H1 (cell line): ENCODE measurements around the gene ZFHX2. TPM values are rescaled to one million over a fixed set of nuclear protein-coding genes. Genes with fewer than 3 reads are reported as not detected.
A peak's percentile ranks its signal among the peaks of the same experiment; 100 is the strongest.

Experiments
- CTCF ChIA-PET: fragments of 300-600 bp; sonication (Branson Sonifier 250); formaldehyde crosslinking; loops from one replicate; lab custom pipeline; 2021; ENCODE audit not compliant: partially characterized antibody; lab: Charles Lee
- POLR2A ChIA-PET: fragments of 300-600 bp; sonication (Branson Sonifier 250); formaldehyde crosslinking; loops from one replicate; lab custom pipeline; 2021; ENCODE audit warnings: inconsistent platforms; ENCODE audit not compliant: partially characterized antibody; lab: Charles Lee
- DNase-seq, 2 experiments: peaks; one replicate each; pipeline versions ENCODE4 v3.0.0 to v3.0.0-alpha.2; 2010 to 2022; ENCODE audit warnings: low spot score in 2 of 2, low read depth in 1 of 2, mixed read lengths in 1 of 2
- FAIRE-seq: peaks from 2 replicates; lab custom pipeline; 2011; peaks lifted over from hg19 to GRCh38; lab: Jason Lieb, UNC
- H2AFZ ChIP-seq: 2 replicates; pipeline ENCODE4 v1.8.1; 2012; ENCODE audit warnings: low read length, inconsistent platforms
- H2AK5ac ChIP-seq: 2 replicates; pipeline ENCODE4 v1.6.1; 2013; ENCODE audit warnings: low read depth, low read length
- H2BK120ac ChIP-seq: replicated peaks from 2 replicates; pipeline ENCODE3; 2013; ENCODE audit warnings: low read depth, low read length, inconsistent platforms
- H2BK12ac ChIP-seq: 2 replicates; pipeline ENCODE4 v1.6.1; 2013; ENCODE audit warnings: low read depth, low read length
- H2BK15ac ChIP-seq: 2 replicates; pipeline ENCODE4 v1.6.1; 2013; ENCODE audit warnings: low read length
- H2BK20ac ChIP-seq: 2 replicates; pipeline ENCODE4 v1.6.1; 2013; ENCODE audit warnings: low read length
- H2BK5ac ChIP-seq: 2 replicates; pipeline ENCODE4 v1.6.1; 2013; ENCODE audit warnings: low read depth, low read length
- H3K14ac ChIP-seq: 2 replicates; pipeline ENCODE4 v1.6.1; 2013; ENCODE audit warnings: inconsistent platforms; ENCODE audit not compliant: insufficient read length
- H3K18ac ChIP-seq: 2 replicates; pipeline ENCODE4 v1.6.1; 2013; ENCODE audit warnings: low read length; ENCODE audit errors: extremely low read depth
- H3K23ac ChIP-seq: 2 replicates; pipeline ENCODE4 v1.6.1; 2013; ENCODE audit warnings: inconsistent platforms; ENCODE audit not compliant: insufficient read length
- H3K23me2 ChIP-seq: 2 replicates; pipeline ENCODE4 v1.6.1; 2013; ENCODE audit warnings: low read depth, low read length
- H3K27ac ChIP-seq: 2 replicates; pipeline ENCODE4 v1.6.1; 2011; ENCODE audit warnings: low read depth, low read length, inconsistent platforms
- H3K27me3 ChIP-seq, 4 experiments: replicated peaks in 1 of 4; 1 replicate in 1 of 4; 2 replicates in 3 of 4; pipeline versions ENCODE4 v1.6.1 to v1.8.1; 2011 to 2013; ENCODE audit warnings: low read length in 3 of 4, mild to moderate bottlenecking in 3 of 4, inconsistent platforms in 2 of 4, mixed read lengths in 2 of 4, moderate library complexity in 1 of 4; ENCODE audit not compliant: control insufficient read depth in 3 of 4, insufficient read depth in 3 of 4; ENCODE audit errors: extremely low read depth in 1 of 4
- H3K36me3 ChIP-seq, 4 experiments: 2 replicates each; pipeline versions ENCODE4 v1.6.1 to v1.8.1; 2011 to 2013; ENCODE audit warnings: mild to moderate bottlenecking in 4 of 4, low read length in 3 of 4, moderate library complexity in 2 of 4, control low read depth in 1 of 4, inconsistent platforms in 1 of 4; ENCODE audit not compliant: insufficient read depth in 4 of 4, control insufficient read depth in 2 of 4
- H3K4ac ChIP-seq: replicated peaks from 2 replicates; pipeline ENCODE3; 2013; ENCODE audit warnings: low read length, low read depth, mixed read lengths, inconsistent platforms; ENCODE audit not compliant: insufficient read length
- H3K4me1 ChIP-seq, 4 experiments: replicated peaks in 1 of 4; 1 replicate in 1 of 4; 2 replicates in 3 of 4; pipeline versions ENCODE4 v1.6.1 to v1.8.1; 2011 to 2013; ENCODE audit warnings: low read length in 3 of 4, inconsistent platforms in 2 of 4, mixed read lengths in 1 of 4; ENCODE audit not compliant: insufficient read depth in 4 of 4, control insufficient read depth in 3 of 4
- H3K4me2 ChIP-seq, 2 experiments: 2 replicates each; pipeline versions ENCODE4 v1.6.1 to v1.8.1; 2011 to 2013; ENCODE audit warnings: low read depth in 2 of 2, low read length in 2 of 2, control low read depth in 1 of 2, inconsistent platforms in 1 of 2, mild to moderate bottlenecking in 1 of 2; ENCODE audit not compliant: insufficient read depth in 1 of 2
- H3K4me3 ChIP-seq, 4 experiments: fragments of 200-600, 300-600 bp in 1 of 4; sonication (generic), shearing (Covaris generic), sonication (Bioruptor Twin) in 1 of 4; 2 replicates each; pipeline versions ENCODE4 v1.5.1 to v1.8.1; 2011 to 2016; ENCODE audit warnings: low read length in 4 of 4, low read depth in 3 of 4, control low read depth in 2 of 4, inconsistent platforms in 2 of 4, mild to moderate bottlenecking in 2 of 4, mixed read lengths in 1 of 4, moderate library complexity in 1 of 4; ENCODE audit not compliant: insufficient read depth in 2 of 4; ENCODE audit errors: extremely low read depth in 1 of 4
- H3K56ac ChIP-seq: replicated peaks from 2 replicates; pipeline ENCODE3; 2013; ENCODE audit warnings: low read depth, mild to moderate bottlenecking, mixed read lengths, low read length, inconsistent platforms; ENCODE audit not compliant: insufficient read length
- H3K79me1 ChIP-seq: 2 replicates; pipeline ENCODE4 v1.6.1; 2013; ENCODE audit warnings: low read depth, low read length, control low read depth
- H3K79me2 ChIP-seq, 2 experiments: 2 replicates each; pipeline versions ENCODE4 v1.6.1 to v1.8.1; 2012 to 2013; ENCODE audit warnings: low read length in 2 of 2, mild to moderate bottlenecking in 2 of 2, inconsistent platforms in 1 of 2; ENCODE audit not compliant: insufficient read depth in 2 of 2, control insufficient read depth in 1 of 2
- H3K9ac ChIP-seq, 4 experiments: replicated peaks in 1 of 4; 1 replicate in 1 of 4; 2 replicates in 3 of 4; pipeline versions ENCODE4 v1.6.1 to v1.8.1; 2011 to 2013; ENCODE audit warnings: low read depth in 3 of 4, low read length in 3 of 4, control low read depth in 2 of 4, mild to moderate bottlenecking in 2 of 4, moderate library complexity in 2 of 4, inconsistent platforms in 1 of 4; ENCODE audit errors: extremely low read depth in 1 of 4
- H3K9me3 ChIP-seq, 2 experiments: 2 replicates each; pipeline versions ENCODE4 v1.6.1 to v1.8.1; 2012 to 2013; ENCODE audit warnings: mild to moderate bottlenecking in 2 of 2, moderate library complexity in 2 of 2, control low read depth in 1 of 2, inconsistent platforms in 1 of 2, low read depth in 1 of 2, low read length in 1 of 2, mixed read lengths in 1 of 2; ENCODE audit not compliant: insufficient read depth in 2 of 2
- H4K20me1 ChIP-seq, 2 experiments: replicated peaks in 1 of 2; 2 replicates each; pipeline versions ENCODE3 to v1.8.1; 2011 to 2013; ENCODE audit warnings: inconsistent platforms in 2 of 2, low read length in 2 of 2, mild to moderate bottlenecking in 1 of 2; ENCODE audit not compliant: insufficient read depth in 2 of 2, control insufficient read depth in 1 of 2
- H4K5ac ChIP-seq: 2 replicates; pipeline ENCODE4 v1.6.1; 2013; ENCODE audit warnings: low read length, low read depth, mixed read lengths, inconsistent platforms; ENCODE audit not compliant: insufficient read length
- H4K8ac ChIP-seq: 2 replicates; pipeline ENCODE4 v1.8.0; 2013; ENCODE audit warnings: mild to moderate bottlenecking, moderate library complexity, low read length, inconsistent platforms; ENCODE audit not compliant: insufficient read depth; ENCODE audit errors: extremely low read depth
- H4K91ac ChIP-seq: replicated peaks from 2 replicates; pipeline ENCODE3; 2013; ENCODE audit warnings: low read length, mixed read lengths, inconsistent platforms; ENCODE audit not compliant: insufficient read length
- POLR2AphosphoS5 ChIP-seq: IDR thresholded peaks from 2 replicates; pipeline ENCODE4 v1.6.1; 2011; ENCODE audit warnings: low read depth, low read length
- ZNF274 ChIP-seq: IDR thresholded peaks from 2 replicates; pipeline ENCODE4 v1.7.0; 2012; ENCODE audit warnings: low read length, borderline replicate concordance; ENCODE audit errors: extremely low read depth
- WGBS, 2 experiments: shearing (Covaris generic) in 1 of 2; methylation state at CpG; one replicate each; pipeline versions ENCODE4 v1.1.6 to v1.1.7; 2013 to 2015; ENCODE audit warnings: low lambda C conversion rate in 2 of 2, mixed read lengths in 2 of 2, inconsistent platforms in 1 of 2, low coverage in 1 of 2, missing lambda C conversion rate in 1 of 2; ENCODE audit not compliant: insufficient replicate concordance in 2 of 2, insufficient coverage in 1 of 2, insufficient read length in 1 of 2; ENCODE audit errors: extremely low coverage in 1 of 2, missing lambda C conversion rate in 1 of 2; 5-methylcytosine and 5-hydroxymethylcytosine counted together
- polyA plus RNA-seq, 7 experiments: library from polyadenylated mRNA; depleted of rRNA in 3 of 7; stranded (reverse) in 5 of 7; unstranded in 2 of 7; fragments of >200 nt in 5 of 7; fragments of 200-250 nt in 2 of 7; gene quantifications; 1 replicate in 5 of 7; 2 replicates in 1 of 7; 4 replicates in 1 of 7; pipeline versions ENCODE4 v1.2.1 to v1.2.3, GENCODE V29; 2011 to 2013; ENCODE audit warnings: missing spikeins in 2 of 7, mixed read lengths in 2 of 7
- total RNA-seq: library from RNA; stranded (reverse); fragmentation: NEBNext Ultra II Directional; extraction: Animal tissue kit (Norgen Biotek cat#: 25700); gene quantifications from 2 replicates; pipeline ENCODE4 v1.2.1, GENCODE V29; 2021

ZFHX2 gene
- total and polyA plus RNA-seq, 2 of the 8 experiments (the other 6 are each of a cell fraction or from before 2014, with no cell fraction given) = 2.7 to 27.0 TPM

GRCh38 chr14:23557946-23558345, 6.4 kb upstream of the ZFHX2 start:
- H3K9ac ChIP-seq = no peak overlapping the region
- no peak overlapping the region for H3K56ac ChIP-seq
- no peak overlapping the region for H3K4me3 ChIP-seq
- H4K91ac ChIP-seq = no peak overlapping the region
- no peaks in the 10 kb centered on the region for H3K9me3 ChIP-seq
- DNase-seq = no peak
- H2BK15ac ChIP-seq = no peak overlapping the region
- H3K36me3 ChIP-seq = peaks cover 5 to 29% (median 11%) of the 10 kb centered on the region in 4 experiments; a peak in 7 of 8 replicates
- peaks cover 0 to 14% (median 8%) of the 10 kb centered on the region in 4 experiments; a peak in 6 of 7 replicates for H3K4me1 ChIP-seq
- no peak overlapping the region for H2AK5ac ChIP-seq
- no peak overlapping the region for H2BK20ac ChIP-seq
- CTCF ChIA-PET = interaction anchor here (0.7 to 70.5 kb wide), 9 partner anchors 30 to 261 kb away, joined by 3 to 2092 read pairs (median 14); partner anchors contain the start of genes NGDN and PABPN1
- peaks cover 7% of the 10 kb centered on the region for H3K23me2 ChIP-seq
- H2BK12ac ChIP-seq = no peak overlapping the region
- H3K4me2 ChIP-seq = peak overlapping the region in 1 of 2 experiments; percentile 93; a peak in 1 of 4 replicates
- no peak overlapping the region for H4K8ac ChIP-seq
- H3K79me2 ChIP-seq = peaks cover 0 to 19% of the 10 kb centered on the region in 2 experiments; a peak in 2 of 4 replicates
- FAIRE-seq = no peak
- H3K4ac ChIP-seq = no peak overlapping the region
- POLR2A ChIA-PET = interaction anchor here (1.3 to 52.7 kb wide), 4 partner anchors 9 to 79 kb away, joined by 4 to 1523 read pairs (median 492); partner anchors contain the start of genes AP1G2, NGDN and ZFHX2
- TF ChIP-seq ZNF274 = no peak
- TF ChIP-seq POLR2AphosphoS5 = peak; percentile 42; the same call in 1 of the 2 replicates
- no peaks in the 10 kb centered on the region for H3K27me3 ChIP-seq
- H4K20me1 ChIP-seq = peaks cover 0 to 7% of the 10 kb centered on the region in 2 experiments
- 82% methylated on average over 1 of the region's 1 CpG; no CpG with 5 or more reads in 1 of the 2 experiments for WGBS, 2 experiments
- H3K18ac ChIP-seq = no peak overlapping the region
- H2BK120ac ChIP-seq = no peak overlapping the region
- no peak overlapping the region for H4K5ac ChIP-seq
- no peak overlapping the region for H2AFZ ChIP-seq
- no peak overlapping the region for H3K27ac ChIP-seq
- H3K23ac ChIP-seq = no peak overlapping the region
- no peak overlapping the region for H3K14ac ChIP-seq
- no peak overlapping the region for H2BK5ac ChIP-seq
- 0 out of 2 replicates have a peak, but pooled peaks cover 7% of the 10 kb centered on the region for H3K79me1 ChIP-seq
